Muscle of back (tissue), 13 donors: Measurements from ENCODE around the gene ATP1B2. TPM values are rescaled to one million over a fixed set of nuclear protein-coding genes. Genes with fewer than 3 reads are reported as not detected.
"Not testable (repeated sequence)": the region's sequence is repeated elsewhere in the genome, so short reads cannot be mapped to it uniquely, and the experiment has no call there.

ENCODE experiments used
- DNase-seq, 3 donors: peaks; one replicate each; pipeline versions ENCODE4 v3.0.0 to v3.0.0-alpha.2; 2013
- long read RNA-seq, 9 donors: transcript quantifications; one replicate each; lab custom pipeline, GENCODE V29; 2026
- polyA plus RNA-seq, 10 donors: library from polyadenylated mRNA; unstranded; fragments of 120-200 nt; gene quantifications; one replicate each; pipeline ENCODE4 v1.2.1, GENCODE V29; 2013; ENCODE audit not compliant: insufficient read length in 10 of 10

The ATP1B2 gene
- polyA plus RNA-seq, result 10 to 100 TPM; 12.9 to 38.1 (median 27.0) TPM
- long read RNA-seq, donor 1, transcript ATP1B2-201 (7 exons, 3,153 nt), result major isoform, 13 of 13 reads
- long read RNA-seq, donor 1, partial matches to known transcripts, result 0 of 13 reads
- long read RNA-seq, donor 1, other reads (novel, unspliced or antisense), result 0 of 13 reads
- long read RNA-seq, donor 2, partial matches to known transcripts, result 0 of 4 reads
- long read RNA-seq, donor 2, other reads (novel, unspliced or antisense), result 0 of 4 reads
- long read RNA-seq, donor 3, result 0 reads
- long read RNA-seq, donor 4, transcript ATP1B2-201 (7 exons, 3,153 nt), result major isoform, 6 of 6 reads
- long read RNA-seq, donor 4, partial matches to known transcripts, result 0 of 6 reads
- long read RNA-seq, donor 4, other reads (novel, unspliced or antisense), result 0 of 6 reads
- long read RNA-seq, donor 5, transcript ATP1B2-201 (7 exons, 3,153 nt), result major isoform, 9 of 14 reads
- long read RNA-seq, donor 5, partial matches to known transcripts, result 5 of 14 reads
- long read RNA-seq, donor 5, other reads (novel, unspliced or antisense), result 0 of 14 reads
- long read RNA-seq, donor 6, transcript ATP1B2-201 (7 exons, 3,153 nt), result major isoform, 11 of 17 reads
- long read RNA-seq, donor 6, partial matches to known transcripts, result 6 of 17 reads
- long read RNA-seq, donor 6, other reads (novel, unspliced or antisense), result 0 of 17 reads
- long read RNA-seq, donor 7, partial matches to known transcripts, result 0 of 3 reads
- long read RNA-seq, donor 7, other reads (novel, unspliced or antisense), result 0 of 3 reads
- long read RNA-seq, donor 8, result 0 reads
- long read RNA-seq, donor 9, result 0 reads

GRCh38 chr17:7650509-7651096 is at the start of gene ATP1B2:
Gene ATP1B2 (plus strand): TSS chr17:7650926. CDS start chr17:7651519, 593 bp downstream.
- peak; percentile 65 to 92 (median 81) for DNase-seq

GRCh38 chr17:7606280-7606679 is 44.4 kb upstream of the ATP1B2 start:
- no peak for DNase-seq

GRCh38 chr17:7610641-7611040 is 40.1 kb upstream of the ATP1B2 start:
- DNase-seq, result no peak

- DNase-seq, result no peak
Measured at GRCh38 chr17:7611635-7612293, 39.0 kb upstream of the ATP1B2 start.

- no peak for DNase-seq
Measured at GRCh38 chr17:7612294-7612640, 38.5 kb upstream of the ATP1B2 start.

GRCh38 chr17:7613769-7614424 is 36.8 kb upstream of the ATP1B2 start:
- no peak for DNase-seq

- peak; percentile 100 for DNase-seq
Measured at GRCh38 chr17:7614425-7615264, 36.1 kb upstream of the ATP1B2 start, which contains the start of gene FXR2. Gene FXR2 (minus strand): TSS chr17:7614897. CDS start chr17:7614532, 365 bp downstream.

GRCh38 chr17:7615265-7615747 is 35.4 kb upstream of the ATP1B2 start:
- DNase-seq, result no peak

- no peak for DNase-seq
Measured at GRCh38 chr17:7618608-7619007, 32.1 kb upstream of the ATP1B2 start.

GRCh38 chr17:7620835-7621234 is 29.9 kb upstream of the ATP1B2 start:
- DNase-seq, result no peak

- no peak for DNase-seq
Measured at GRCh38 chr17:7623661-7624060, 27.1 kb upstream of the ATP1B2 start.

GRCh38 chr17:7625749-7626148 is 25.0 kb upstream of the ATP1B2 start:
- not testable (repeated sequence) for DNase-seq

- DNase-seq, result no peak
Measured at GRCh38 chr17:7626307-7626706, 24.4 kb upstream of the ATP1B2 start.

GRCh38 chr17:7626956-7627249 is 23.8 kb upstream of the ATP1B2 start:
- DNase-seq, result no peak

- peak; percentile 96 to 97 (median 96) for DNase-seq
Measured at GRCh38 chr17:7627250-7628121, 23.2 kb upstream of the ATP1B2 start, which contains the start of gene SAT2. Gene SAT2 (minus strand): TSS chr17:7627821. CDS start chr17:7627635, 186 bp downstream.

- DNase-seq, result no peak
Measured at GRCh38 chr17:7629939-7630571, 20.7 kb upstream of the ATP1B2 start, which contains the start of gene SHBG. Gene SHBG (plus strand): TSS chr17:7630135. CDS start chr17:7630173, 38 bp downstream.

- DNase-seq, result no peak
Measured at GRCh38 chr17:7631398-7632380, 19.0 kb upstream of the ATP1B2 start.
